Bronchial epithelial cell (primary cell): Measurements from ENCODE around the gene ATP9A. TPM values are rescaled to one million over a fixed set of nuclear protein-coding genes. Genes with fewer than 3 reads are reported as not detected.
"Not testable (repeated sequence)": the region's sequence is repeated elsewhere in the genome, so short reads cannot be mapped to it uniquely, and the experiment has no call there.

Source experiments
- DNase-seq: peaks from one replicate; pipeline ENCODE4 v3.0.0-alpha.2; 2010; ENCODE audit warnings: low read depth
- FAIRE-seq: peaks from 2 replicates; lab custom pipeline; 2011; peaks lifted over from hg19 to GRCh38; lab: Jason Lieb, UNC
- H3K27me3 ChIP-seq: 2 replicates; pipeline ENCODE4 v1.5.1; 2011; ENCODE audit warnings: low read length; ENCODE audit not compliant: control insufficient read depth, insufficient read depth
- H3K36me3 ChIP-seq: 2 replicates; pipeline ENCODE4 v1.5.1; 2011; ENCODE audit warnings: low read length; ENCODE audit not compliant: control insufficient read depth, insufficient read depth
- H3K4me3 ChIP-seq: 2 replicates; pipeline ENCODE4 v1.5.1; 2011; ENCODE audit warnings: mild to moderate bottlenecking, low read depth, low read length, control low read depth
- CTCF ChIP-seq: IDR thresholded peaks from 2 replicates; pipeline ENCODE4 v1.5.1; 2011; ENCODE audit warnings: mild to moderate bottlenecking, moderate library complexity, low read length, control low read depth, inconsistent platforms; ENCODE audit not compliant: insufficient read depth, severe bottlenecking
- total RNA-seq: library from RNA; depleted of rRNA; stranded (reverse); fragments of >200 nt; gene quantifications from 2 replicates; pipeline ENCODE4 v1.2.1, GENCODE V29; 2014

The ATP9A gene, protein sequence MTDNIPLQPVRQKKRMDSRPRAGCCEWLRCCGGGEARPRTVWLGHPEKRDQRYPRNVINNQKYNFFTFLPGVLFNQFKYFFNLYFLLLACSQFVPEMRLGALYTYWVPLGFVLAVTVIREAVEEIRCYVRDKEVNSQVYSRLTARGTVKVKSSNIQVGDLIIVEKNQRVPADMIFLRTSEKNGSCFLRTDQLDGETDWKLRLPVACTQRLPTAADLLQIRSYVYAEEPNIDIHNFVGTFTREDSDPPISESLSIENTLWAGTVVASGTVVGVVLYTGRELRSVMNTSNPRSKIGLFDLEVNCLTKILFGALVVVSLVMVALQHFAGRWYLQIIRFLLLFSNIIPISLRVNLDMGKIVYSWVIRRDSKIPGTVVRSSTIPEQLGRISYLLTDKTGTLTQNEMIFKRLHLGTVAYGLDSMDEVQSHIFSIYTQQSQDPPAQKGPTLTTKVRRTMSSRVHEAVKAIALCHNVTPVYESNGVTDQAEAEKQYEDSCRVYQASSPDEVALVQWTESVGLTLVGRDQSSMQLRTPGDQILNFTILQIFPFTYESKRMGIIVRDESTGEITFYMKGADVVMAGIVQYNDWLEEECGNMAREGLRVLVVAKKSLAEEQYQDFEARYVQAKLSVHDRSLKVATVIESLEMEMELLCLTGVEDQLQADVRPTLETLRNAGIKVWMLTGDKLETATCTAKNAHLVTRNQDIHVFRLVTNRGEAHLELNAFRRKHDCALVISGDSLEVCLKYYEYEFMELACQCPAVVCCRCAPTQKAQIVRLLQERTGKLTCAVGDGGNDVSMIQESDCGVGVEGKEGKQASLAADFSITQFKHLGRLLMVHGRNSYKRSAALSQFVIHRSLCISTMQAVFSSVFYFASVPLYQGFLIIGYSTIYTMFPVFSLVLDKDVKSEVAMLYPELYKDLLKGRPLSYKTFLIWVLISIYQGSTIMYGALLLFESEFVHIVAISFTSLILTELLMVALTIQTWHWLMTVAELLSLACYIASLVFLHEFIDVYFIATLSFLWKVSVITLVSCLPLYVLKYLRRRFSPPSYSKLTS
- total RNA-seq, result 22.7 and 26.3 TPM in 2 replicates

DNA sequence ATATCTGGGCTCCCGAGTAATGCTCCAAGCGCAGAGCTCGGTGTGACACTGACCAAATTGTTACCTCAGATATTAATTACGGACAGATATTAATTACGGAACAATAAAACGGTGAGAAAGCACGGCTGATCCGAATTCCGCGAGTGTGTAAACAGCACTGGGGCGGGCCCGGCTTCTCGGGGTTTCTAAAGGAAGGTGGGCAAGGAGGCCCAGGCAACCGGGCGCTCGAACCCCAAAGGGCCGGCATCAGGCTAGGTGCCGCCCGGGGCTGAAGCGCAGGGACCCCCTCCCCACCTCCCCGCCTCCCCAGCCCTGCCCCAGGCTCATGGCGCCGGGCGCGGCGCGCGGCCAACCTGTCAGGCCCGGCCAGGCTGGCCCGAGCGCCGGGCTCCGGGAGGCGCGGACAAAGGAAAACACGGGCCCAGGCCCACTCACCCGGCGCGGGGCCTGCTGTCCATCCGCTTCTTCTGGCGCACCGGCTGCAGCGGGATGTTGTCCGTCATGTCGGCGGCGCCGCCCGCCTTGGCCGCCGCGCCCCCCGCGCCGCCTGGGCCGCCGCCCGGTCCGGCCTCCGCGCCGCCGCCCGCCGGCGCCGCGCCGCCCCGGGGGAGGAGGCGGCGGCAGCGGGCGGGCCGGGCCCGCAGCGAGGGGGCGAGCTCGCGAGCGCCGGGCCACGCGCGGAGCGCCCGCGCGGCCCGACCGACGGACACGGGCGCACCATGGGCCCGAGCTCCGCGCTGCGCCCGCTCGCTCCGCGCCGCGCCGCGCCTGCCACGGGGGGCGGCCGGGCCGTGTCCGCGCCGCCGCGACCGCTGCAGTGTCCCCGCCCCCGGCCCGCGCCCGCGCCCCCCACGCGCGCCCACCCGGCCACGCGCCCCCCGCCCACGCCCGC is at the start of gene ATP9A:
ATP9A (minus strand) TSS at position 524 of the 892 bp plus-strand sequence; CDS start at position 503, 21 bp downstream.
- no peaks in the 10 kb centered on the region for H3K36me3 ChIP-seq
- DNase-seq (no peak), FAIRE-seq (no peak)
- H3K27me3 ChIP-seq, result no peaks in the 10 kb centered on the region
- H3K4me3 ChIP-seq, result peak within 1 kb of the TSS; percentile 59
- no peak for TF ChIP-seq CTCF

DNA sequence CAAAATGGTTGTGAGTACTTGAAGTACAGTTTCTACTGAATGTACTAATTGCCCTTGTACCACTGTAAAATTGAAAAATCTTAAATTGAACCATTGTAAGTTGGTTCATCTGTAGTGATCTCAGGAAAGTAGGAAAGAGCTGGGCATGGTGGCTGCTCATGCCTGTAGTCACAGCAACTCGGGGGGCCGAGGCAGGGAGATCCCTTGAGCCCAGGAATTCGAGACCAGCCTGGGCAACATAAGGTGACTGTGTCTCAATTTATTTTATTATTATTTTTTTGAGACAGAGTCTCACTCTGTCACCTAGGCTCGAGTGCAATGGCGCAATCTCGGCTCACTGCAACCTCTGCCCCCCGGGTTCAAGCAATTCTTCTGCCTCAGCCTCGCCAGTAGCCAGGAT is 48.7 kb upstream of the ATP9A start:
- FAIRE-seq, H3K36me3 ChIP-seq, H3K27me3 ChIP-seq: not testable (repeated sequence)

GRCh38 chr20:51815383-51816076 is 47.3 kb upstream of the ATP9A start:
- H3K27me3 ChIP-seq, result no peaks in the 10 kb centered on the region
- DNase-seq (peak; percentile 39), FAIRE-seq (no peak)
- H3K36me3 ChIP-seq, result no peaks in the 10 kb centered on the region
- no peak for TF ChIP-seq CTCF
- no peak overlapping the region for H3K4me3 ChIP-seq

More for the DNA sequence above, 48.7 kb upstream of the ATP9A start:
- not testable (repeated sequence) for H3K4me3 ChIP-seq, DNase-seq

DNA sequence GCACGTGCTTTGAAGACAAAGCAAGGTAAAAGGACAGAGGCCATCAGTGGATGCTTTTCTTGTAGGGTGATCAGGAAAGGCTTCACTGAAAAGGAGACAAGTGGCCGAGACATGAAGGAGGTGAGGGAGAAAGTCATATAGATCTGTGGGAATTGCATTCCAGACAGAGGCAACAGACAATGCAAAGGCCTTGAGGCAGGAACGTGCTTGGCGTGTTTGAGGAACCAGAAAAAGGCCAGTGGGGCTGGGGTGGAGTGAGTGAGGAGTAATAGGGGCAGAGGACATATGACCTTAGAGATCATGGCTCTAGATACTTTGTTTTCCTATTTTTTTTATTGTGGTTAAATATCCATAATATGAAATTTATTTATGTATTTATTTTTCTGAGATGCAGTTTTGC is 44.7 kb upstream of the ATP9A start:
- Histone ChIP-seq H3K4me3 (no peak overlapping the region), H3K27me3 (no peaks in the 10 kb centered on the region), H3K36me3 (no peaks in the 10 kb centered on the region)
- no peak for DNase-seq
- no peak for TF ChIP-seq CTCF
- FAIRE-seq, result no peak

GRCh38 chr20:51811514-51812128 is 43.4 kb upstream of the ATP9A start:
- DNase-seq, result no peak
- H3K4me3 ChIP-seq, result no peak overlapping the region
- no peaks in the 10 kb centered on the region for H3K27me3 ChIP-seq
- TF ChIP-seq CTCF, result no peak
- no peak for FAIRE-seq
- H3K36me3 ChIP-seq, result no peaks in the 10 kb centered on the region
